IMR-90 (cell line): ENCODE data around the gene CAPZA1. TPM values are rescaled to one million over a fixed set of nuclear protein-coding genes. Genes with fewer than 3 reads are reported as not detected.

Experiments
- ATAC-seq: fragments of 200-7000 bp; cut with Tn5 transposase; 2 replicates; pipeline ENCODE4 v1.9.1; 2020; ENCODE audit warnings: low read depth, mild to moderate bottlenecking, moderate library complexity
- BruUV-seq: library from RNA; stranded (reverse); fragments of 400-500 nt; replicated peaks from 2 replicates; lab custom pipeline; 2021; lab: Mats Ljungman, UMichigan
- CTCF ChIA-PET: fragments of 300-600 bp; formaldehyde crosslinking; extraction: SDS; loops from one replicate; lab custom pipeline; 2021; ENCODE audit warnings: antibody characterized with exemption; lab: Yijun Ruan, JAX
- POLR2A ChIA-PET: fragments of 300-600 bp; sonication (Branson Sonifier 250); formaldehyde crosslinking; loops from one replicate; lab custom pipeline; 2022; ENCODE audit warnings: antibody characterized with exemption; ENCODE audit not compliant: unreplicated experiment; lab: Charles Lee
- DNase-seq: peaks from one replicate; pipeline ENCODE4 v3.0.0; 2013
- H2AFZ ChIP-seq: replicated peaks from 2 replicates; pipeline ENCODE3; 2013; ENCODE audit warnings: low read length, mild to moderate bottlenecking; ENCODE audit not compliant: poor library complexity
- H2AK5ac ChIP-seq: 2 replicates; pipeline ENCODE4 v1.6.1; 2013; ENCODE audit warnings: low read depth, low read length, inconsistent platforms
- H2AK9ac ChIP-seq: replicated peaks from 2 replicates; pipeline ENCODE3; 2013; ENCODE audit warnings: mild to moderate bottlenecking, low read depth, low read length, moderate library complexity; ENCODE audit not compliant: poor library complexity
- H2BK120ac ChIP-seq: 2 replicates; pipeline ENCODE4 v1.6.1; 2013; ENCODE audit warnings: low read depth, low read length, inconsistent platforms
- H2BK15ac ChIP-seq: 3 replicates; pipeline ENCODE4 v1.6.1; 2013; ENCODE audit warnings: low read depth, low read length, inconsistent platforms
- H2BK20ac ChIP-seq: 2 replicates; pipeline ENCODE4 v1.6.1; 2013; ENCODE audit warnings: low read depth, mild to moderate bottlenecking, inconsistent platforms, low read length, moderate library complexity
- H2BK5ac ChIP-seq: 2 replicates; pipeline ENCODE4 v1.6.1; 2013; ENCODE audit warnings: mild to moderate bottlenecking, low read depth, low read length, inconsistent platforms; ENCODE audit not compliant: poor library complexity, severe bottlenecking
- H3K14ac ChIP-seq: replicated peaks from 2 replicates; pipeline ENCODE4 v1.6.1; 2013; ENCODE audit warnings: low read depth, low read length, inconsistent platforms
- H3K18ac ChIP-seq: 2 replicates; pipeline ENCODE4 v1.6.1; 2013; ENCODE audit warnings: low read depth, low read length, control low read depth
- H3K23ac ChIP-seq: 2 replicates; pipeline ENCODE4 v1.6.1; 2013; ENCODE audit warnings: low read depth, low read length, inconsistent platforms
- H3K27ac ChIP-seq: 2 replicates; pipeline ENCODE4 v1.5.1; 2013; ENCODE audit warnings: mild to moderate bottlenecking, control low read depth, low read length; ENCODE audit not compliant: insufficient read depth
- H3K27me3 ChIP-seq: 2 replicates; pipeline ENCODE4 v1.6.1; 2013; ENCODE audit warnings: low read length; ENCODE audit not compliant: control insufficient read depth, insufficient read depth
- H3K36me3 ChIP-seq: 2 replicates; pipeline ENCODE4 v1.6.1; 2013; ENCODE audit warnings: low read length, mixed read lengths; ENCODE audit not compliant: control insufficient read depth, insufficient read depth
- H3K4ac ChIP-seq: 2 replicates; pipeline ENCODE4 v1.6.1; 2013; ENCODE audit warnings: low read depth, low read length, inconsistent platforms
- H3K4me1 ChIP-seq: 2 replicates; pipeline ENCODE4 v1.6.1; 2013; ENCODE audit warnings: low read length, mixed read lengths; ENCODE audit not compliant: control insufficient read depth, insufficient read depth
- H3K4me2 ChIP-seq: 2 replicates; pipeline ENCODE4 v1.6.1; 2013; ENCODE audit warnings: low read depth, mild to moderate bottlenecking, control low read depth, low read length, moderate library complexity
- H3K4me3 ChIP-seq: 2 replicates; pipeline ENCODE4 v1.5.1; 2013; ENCODE audit warnings: low read depth, mild to moderate bottlenecking, control low read depth, low read length, moderate library complexity; ENCODE audit not compliant: insufficient read depth
- H3K56ac ChIP-seq: 2 replicates; pipeline ENCODE4 v1.6.1; 2013; ENCODE audit warnings: low read length, inconsistent platforms; ENCODE audit not compliant: insufficient read depth; ENCODE audit errors: extremely low read depth
- H3K79me1 ChIP-seq, 2 experiments: 2 replicates each; pipeline ENCODE4 v1.6.1; 2013; ENCODE audit warnings: low read length in 2 of 2, inconsistent platforms in 1 of 2, low read depth in 1 of 2
- H3K9ac ChIP-seq: 2 replicates; pipeline ENCODE4 v1.6.1; 2013; ENCODE audit warnings: low read depth, low read length, control low read depth
- H3K9me1 ChIP-seq: 2 replicates; pipeline ENCODE4 v1.6.1; 2013; ENCODE audit warnings: low read length, inconsistent platforms; ENCODE audit not compliant: insufficient read depth
- H3K9me3 ChIP-seq: 2 replicates; pipeline ENCODE4 v1.6.1; 2013; ENCODE audit warnings: low read length; ENCODE audit not compliant: control insufficient read depth, insufficient read depth
- H4K20me1 ChIP-seq: 2 replicates; pipeline ENCODE4 v1.6.1; 2013; ENCODE audit warnings: low read length, inconsistent platforms; ENCODE audit not compliant: insufficient read depth
- H4K5ac ChIP-seq: 2 replicates; pipeline ENCODE4 v1.6.1; 2013; ENCODE audit warnings: mild to moderate bottlenecking, low read depth, low read length, control low read depth
- H4K8ac ChIP-seq, 2 experiments: 2 replicates each; pipeline ENCODE4 v1.6.1; 2013; ENCODE audit warnings: low read depth in 2 of 2, low read length in 2 of 2, control low read depth in 1 of 2, inconsistent platforms in 1 of 2
- H4K91ac ChIP-seq: 2 replicates; pipeline ENCODE4 v1.6.1; 2013; ENCODE audit warnings: low read depth, low read length, inconsistent platforms; ENCODE audit not compliant: insufficient read depth
- BHLHE40 ChIP-seq: fragments of 150-350 bp; IDR thresholded peaks from 2 replicates; pipeline ENCODE4 v1.6.1; 2016; ENCODE audit warnings: mild to moderate bottlenecking, low read depth, low read length
- CEBPB ChIP-seq: IDR thresholded peaks from 2 replicates; pipeline ENCODE4 v1.6.1; 2012; ENCODE audit warnings: low read depth, low read length, improper control_type of control experiment
- CHD1 ChIP-seq: IDR thresholded peaks from 2 replicates; pipeline ENCODE4 v1.6.1; 2012; ENCODE audit warnings: low read depth, low read length, improper control_type of control experiment
- CTCF ChIP-seq: conservative IDR thresholded peaks from 2 replicates; pipeline ENCODE4 v1.5.1; 2012; ENCODE audit warnings: mild to moderate bottlenecking, low read depth, low read length, improper control_type of control experiment
- FOS ChIP-seq: fragments of 150-350 bp; IDR thresholded peaks from 2 replicates; pipeline ENCODE4 v1.6.1; 2016; ENCODE audit warnings: low read depth, low read length
- MAFK ChIP-seq: IDR thresholded peaks from 2 replicates; pipeline ENCODE4 v1.6.1; 2012; ENCODE audit warnings: low read depth, low read length, improper control_type of control experiment
- MAZ ChIP-seq: IDR thresholded peaks from 2 replicates; pipeline ENCODE4 v1.6.1; 2012; ENCODE audit warnings: low read depth, mild to moderate bottlenecking, low read length, improper control_type of control experiment, moderate library complexity, borderline replicate concordance
- MXI1 ChIP-seq: IDR thresholded peaks from 2 replicates; pipeline ENCODE4 v1.6.1; 2012; ENCODE audit warnings: low read depth, mild to moderate bottlenecking, low read length, moderate library complexity, borderline replicate concordance
- NFE2L2 ChIP-seq: fragments of 150-350 bp; IDR thresholded peaks from 2 replicates; pipeline ENCODE4 v1.6.1; 2016; ENCODE audit warnings: low read depth, mild to moderate bottlenecking, low read length
- POLR2A ChIP-seq: IDR thresholded peaks from 2 replicates; pipeline ENCODE4 v1.6.1; 2012; ENCODE audit warnings: mild to moderate bottlenecking, low read depth, low read length
- RAD21 ChIP-seq: IDR thresholded peaks from 2 replicates; pipeline ENCODE4 v1.6.1; 2012; ENCODE audit warnings: low read length, improper control_type of control experiment
- RCOR1 ChIP-seq: IDR thresholded peaks from 2 replicates; pipeline ENCODE4 v1.6.1; 2012; ENCODE audit warnings: mild to moderate bottlenecking, low read length, improper control_type of control experiment; ENCODE audit not compliant: insufficient replicate concordance
- RFX5 ChIP-seq: IDR thresholded peaks from 2 replicates; pipeline ENCODE4 v1.8.0; 2012; ENCODE audit warnings: low read depth, mild to moderate bottlenecking, low read length, moderate library complexity
- SMC3 ChIP-seq: fragments of 150-350 bp; IDR thresholded peaks from 2 replicates; pipeline ENCODE4 v1.6.1; 2016; ENCODE audit warnings: low read depth, mild to moderate bottlenecking, antibody characterized with exemption, low read length, moderate library complexity
- USF2 ChIP-seq: fragments of 150-350 bp; IDR thresholded peaks from 2 replicates; pipeline ENCODE4 v1.6.1; 2017; ENCODE audit warnings: mild to moderate bottlenecking, antibody characterized with exemption, low read length, low read depth
- WGBS, 2 experiments: methylation state at CpG; one replicate each; pipeline versions ENCODE4 v1.1.5 to v1.1.7; 2013; ENCODE audit warnings: missing lambda C conversion rate in 2 of 2; ENCODE audit not compliant: insufficient read length in 1 of 2; ENCODE audit errors: extremely low coverage in 2 of 2; 5-methylcytosine and 5-hydroxymethylcytosine counted together
- dilution Hi-C: fragments of 300-500 bp; cut with HindIII; formaldehyde crosslinking; loops from one replicate; pipeline ENCODE4 v1.14.3; 2018; ENCODE audit warnings: low sequenced_read_pairs; ENCODE audit not compliant: unreplicated experiment
- in situ Hi-C: fragments of 300-500 bp; cut with MboI; formaldehyde crosslinking; loops from 3 replicates; pipeline ENCODE4 v1.14.3; 2019; ENCODE audit warnings: low sequenced_read_pairs, inconsistent platforms, mixed read lengths
- intact Hi-C: fragments of 100-400 bp; cut with micrococcal nuclease; formaldehyde crosslinking; loops from 2 replicates; pipeline ENCODE4 v1.10.0; 2022
- polyA plus RNA-seq, 3 experiments: library from polyadenylated mRNA; depleted of rRNA; stranded (reverse); fragments of >200 nt; gene quantifications; 2 replicates each; pipeline ENCODE4 v1.2.3, GENCODE V29; 2012; ENCODE audit warnings: low replicate concordance in 1 of 3
- total RNA-seq: library from RNA; depleted of rRNA; stranded (reverse); fragments of >200 nt; gene quantifications from 2 replicates; pipeline ENCODE4 v1.2.3, GENCODE V29; 2012
- TF ChIP-seq, protein P1 (sequence below): fragments of 150-350 bp; IDR thresholded peaks from 2 replicates; pipeline ENCODE4 v1.6.1; 2016; ENCODE audit warnings: low read depth, mild to moderate bottlenecking, low read length, moderate library complexity, borderline replicate concordance

The CAPZA1 gene
- total and polyA plus RNA-seq, 2 of the 4 experiments (the other 2 are of a cell fraction) = 108 to 262 TPM

GRCh38 chr1:112643080-112643479 is 23.4 kb downstream of the CAPZA1 start:
- H2AFZ ChIP-seq = no peak overlapping the region
- no peaks in the 10 kb centered on the region for H3K27me3 ChIP-seq
- no peak overlapping the region for H3K27ac ChIP-seq
- ChIA-PET POLR2A (no interaction called here), CTCF (interaction anchor here (1.0 kb wide), 1 partner anchor 29 kb away, joined by 3 read pairs; no protein-coding TSS in a partner anchor)
- H3K9me3 ChIP-seq = no peaks in the 10 kb centered on the region
- H3K4me1 ChIP-seq = no peaks in the 10 kb centered on the region; the same call in none of the 2 replicates
- H3K9ac ChIP-seq = no peak overlapping the region
- H3K4me2 ChIP-seq = no peak overlapping the region
- no peak overlapping the region for H4K8ac ChIP-seq
- no peak overlapping the region for H2AK5ac ChIP-seq
- H3K9me1 ChIP-seq = peaks cover 9% of the 10 kb centered on the region
- dilution Hi-C loops = no loop called here
- H4K5ac ChIP-seq = no peak overlapping the region
- no CpG with 5 or more reads among the region's 2 CpGs for WGBS, 2 experiments
- H2BK120ac ChIP-seq = no peak overlapping the region
- no peak overlapping the region for H4K91ac ChIP-seq
- intact Hi-C loops = no loop called here
- no peak overlapping the region for H3K18ac ChIP-seq
- peaks cover 4% of the 10 kb centered on the region for H3K36me3 ChIP-seq
- no peak overlapping the region for H3K56ac ChIP-seq
- H3K4ac ChIP-seq = no peak overlapping the region
- in situ Hi-C loops = no loop called here
- no peak overlapping the region for H2BK5ac ChIP-seq
- no peak overlapping the region for H3K4me3 ChIP-seq
- no peak overlapping the region for H2AK9ac ChIP-seq
- H3K79me1 ChIP-seq = peaks cover 5 to 43% of the 10 kb centered on the region in 2 experiments; a peak in 3 of 4 replicates
- TF ChIP-seq MAZ (no peak), CEBPB (no peak), POLR2A (no peak), CHD1 (no peak), MXI1 (no peak), BHLHE40 (no peak), RFX5 (no peak), MAFK (no peak), SMC3 (no peak), FOS (no peak), CTCF (no peak), RAD21 (no peak), NFE2L2 (no peak), RCOR1 (no peak), USF2 (no peak)
- TF ChIP-seq, protein P1, sequence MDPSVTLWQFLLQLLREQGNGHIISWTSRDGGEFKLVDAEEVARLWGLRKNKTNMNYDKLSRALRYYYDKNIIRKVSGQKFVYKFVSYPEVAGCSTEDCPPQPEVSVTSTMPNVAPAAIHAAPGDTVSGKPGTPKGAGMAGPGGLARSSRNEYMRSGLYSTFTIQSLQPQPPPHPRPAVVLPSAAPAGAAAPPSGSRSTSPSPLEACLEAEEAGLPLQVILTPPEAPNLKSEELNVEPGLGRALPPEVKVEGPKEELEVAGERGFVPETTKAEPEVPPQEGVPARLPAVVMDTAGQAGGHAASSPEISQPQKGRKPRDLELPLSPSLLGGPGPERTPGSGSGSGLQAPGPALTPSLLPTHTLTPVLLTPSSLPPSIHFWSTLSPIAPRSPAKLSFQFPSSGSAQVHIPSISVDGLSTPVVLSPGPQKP = no peak
- no peak overlapping the region for H2BK20ac ChIP-seq
- no peak overlapping the region for H3K14ac ChIP-seq
- H2BK15ac ChIP-seq = no peak overlapping the region
- ATAC-seq (no peak), DNase-seq (no peak)
- H4K20me1 ChIP-seq = peaks cover 54% of the 10 kb centered on the region
- H3K23ac ChIP-seq = no peak overlapping the region
- BruUV-seq = no TSS peak
